NCI-H1694 treated with DMSO at 0.1 percent for 48 hours (cell line): ENCODE measurements around the gene FBXO31.

Source experiments
- DNase-seq: peaks from one replicate; lab custom pipeline; 2025; lab: John Stamatoyannopoulos, UW

FBXO31 gene

DNA sequence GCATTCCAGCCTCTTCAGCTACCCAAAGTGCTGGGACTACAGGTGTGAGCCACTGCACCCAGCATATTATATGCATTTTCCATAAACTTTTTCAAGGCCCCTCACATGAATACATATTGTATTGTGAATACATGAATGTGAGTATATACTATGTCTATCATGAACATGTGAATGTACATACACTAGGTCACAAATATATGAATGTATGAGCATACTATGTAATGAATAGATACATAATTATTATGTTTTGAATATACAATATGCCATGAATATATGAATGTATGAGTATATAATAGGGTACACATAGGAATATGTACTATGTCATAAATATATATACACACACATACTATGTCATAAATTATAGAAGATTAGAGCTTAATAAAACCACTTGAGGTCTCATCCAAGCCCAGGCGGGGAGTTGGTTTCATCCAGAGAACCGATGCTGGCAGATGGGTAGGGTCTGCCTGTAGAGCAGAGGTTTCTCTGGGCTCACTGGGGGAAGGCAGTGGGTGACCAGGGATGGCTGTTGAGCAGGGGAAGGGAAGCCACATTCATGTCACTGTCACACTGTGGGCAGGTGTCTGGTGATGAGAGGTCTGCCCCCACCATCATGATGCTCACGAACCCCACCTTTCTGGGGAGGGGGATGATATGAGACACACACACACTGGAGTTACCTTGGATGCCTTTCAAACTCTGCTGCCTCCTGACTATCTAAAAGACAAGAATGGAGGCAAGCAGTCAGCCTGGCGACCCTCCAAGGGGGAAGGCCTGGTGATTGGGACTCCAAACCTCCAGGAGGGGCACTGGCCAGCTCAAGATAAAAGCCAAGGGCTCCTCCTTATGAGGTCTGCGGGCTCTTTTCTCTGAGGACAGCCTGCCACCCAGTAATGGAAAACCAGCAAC lies 73.7 kb downstream of the FBXO31 start:
- no peak for DNase-seq

DNA sequence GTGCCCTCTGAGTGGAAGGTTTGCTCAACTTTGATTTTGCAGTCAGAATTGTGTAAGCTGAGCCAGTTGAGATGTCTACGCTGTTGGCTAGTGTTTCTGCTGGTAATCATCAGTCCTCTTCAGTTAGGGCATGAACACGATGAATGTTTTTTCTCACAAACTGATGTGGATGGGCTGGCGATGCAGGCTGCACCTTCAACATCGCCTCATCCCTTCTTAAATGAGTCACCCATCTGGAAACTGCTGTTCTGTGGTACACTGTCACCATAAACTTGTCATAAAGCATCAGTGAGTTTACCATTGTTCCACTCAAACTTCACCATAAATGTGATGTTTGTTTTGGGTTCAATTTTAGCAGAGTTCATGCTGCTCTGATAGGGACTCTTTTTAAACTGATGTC lies 74.8 kb downstream of the FBXO31 start:
- DNase-seq = no peak

GRCh38 chr16:87306516-87306915 lies 77.1 kb downstream of the FBXO31 start:
- DNase-seq = no peak

- no peak for DNase-seq
Observed at GRCh38 chr16:87305505-87306391, 77.8 kb downstream of the FBXO31 start.

- DNase-seq = no peak
Observed at GRCh38 chr16:87304951-87305350, 78.6 kb downstream of the FBXO31 start.

- DNase-seq = no peak
Observed at GRCh38 chr16:87303962-87304521, 79.5 kb downstream of the FBXO31 start.

DNA sequence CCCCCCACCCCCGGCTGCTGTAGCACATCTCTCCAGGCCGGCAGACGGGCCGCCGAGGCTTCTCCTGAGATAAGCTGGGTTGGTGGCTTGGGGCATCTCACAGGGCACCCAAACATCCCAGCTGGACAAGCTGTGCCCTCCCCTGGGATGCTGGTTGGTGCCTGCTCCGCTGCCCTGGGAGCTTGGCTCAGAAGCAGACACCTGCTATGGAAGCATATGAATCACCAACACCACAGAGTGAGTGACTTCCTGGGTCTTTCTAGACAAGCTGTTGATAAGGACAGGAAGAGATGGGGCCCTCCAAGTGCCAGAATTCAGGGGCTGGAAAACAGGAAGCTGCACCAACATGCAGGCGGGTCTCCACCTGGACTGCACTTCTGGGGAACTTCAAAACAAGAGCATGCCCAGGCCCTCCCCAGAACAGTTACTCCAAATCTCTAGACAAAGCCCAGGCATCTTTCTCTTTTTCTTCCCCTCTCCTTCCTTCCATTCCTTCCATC lies 80.1 kb downstream of the FBXO31 start:
- no peak for DNase-seq

GRCh38 chr16:87298857-87299465 lies 84.6 kb downstream of the FBXO31 start:
- DNase-seq = no peak

DNA sequence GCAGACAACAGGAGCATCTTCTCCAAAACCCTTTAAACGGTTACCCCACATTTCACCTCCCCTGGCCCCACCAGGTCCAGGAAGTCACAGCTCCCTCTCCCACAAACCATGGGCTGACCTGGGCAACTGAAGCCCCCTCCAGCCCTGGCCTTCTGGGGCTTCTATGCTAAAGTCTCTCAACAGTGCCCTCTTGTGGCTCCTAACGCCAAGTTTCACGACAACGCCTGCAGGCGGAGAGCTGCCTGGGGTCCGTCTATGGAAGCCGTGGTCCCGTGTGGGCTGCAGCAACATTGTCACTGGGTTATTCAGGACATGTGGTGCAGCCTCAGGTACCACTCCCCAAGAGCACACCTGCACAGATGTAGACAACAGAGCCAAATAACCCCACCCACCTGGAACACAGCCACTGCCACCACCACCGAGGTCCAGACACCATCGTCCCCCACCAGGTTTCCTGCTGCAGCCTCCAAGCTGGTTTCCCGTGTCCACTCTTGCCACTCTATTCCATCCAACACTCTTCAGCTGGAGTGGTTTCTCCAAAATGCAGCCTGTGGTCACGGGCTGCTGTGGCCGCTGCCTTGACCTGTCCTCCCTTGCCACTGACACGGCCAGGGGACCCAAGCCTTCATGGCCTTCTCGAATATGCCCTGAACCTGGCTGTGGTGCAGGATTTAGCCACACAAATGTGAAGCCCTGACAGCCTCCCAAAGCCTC lies 85.5 kb downstream of the FBXO31 start:
- DNase-seq = no peak

- DNase-seq = no peak
Observed at GRCh38 chr16:87297407-87297806, 86.2 kb downstream of the FBXO31 start.

DNA sequence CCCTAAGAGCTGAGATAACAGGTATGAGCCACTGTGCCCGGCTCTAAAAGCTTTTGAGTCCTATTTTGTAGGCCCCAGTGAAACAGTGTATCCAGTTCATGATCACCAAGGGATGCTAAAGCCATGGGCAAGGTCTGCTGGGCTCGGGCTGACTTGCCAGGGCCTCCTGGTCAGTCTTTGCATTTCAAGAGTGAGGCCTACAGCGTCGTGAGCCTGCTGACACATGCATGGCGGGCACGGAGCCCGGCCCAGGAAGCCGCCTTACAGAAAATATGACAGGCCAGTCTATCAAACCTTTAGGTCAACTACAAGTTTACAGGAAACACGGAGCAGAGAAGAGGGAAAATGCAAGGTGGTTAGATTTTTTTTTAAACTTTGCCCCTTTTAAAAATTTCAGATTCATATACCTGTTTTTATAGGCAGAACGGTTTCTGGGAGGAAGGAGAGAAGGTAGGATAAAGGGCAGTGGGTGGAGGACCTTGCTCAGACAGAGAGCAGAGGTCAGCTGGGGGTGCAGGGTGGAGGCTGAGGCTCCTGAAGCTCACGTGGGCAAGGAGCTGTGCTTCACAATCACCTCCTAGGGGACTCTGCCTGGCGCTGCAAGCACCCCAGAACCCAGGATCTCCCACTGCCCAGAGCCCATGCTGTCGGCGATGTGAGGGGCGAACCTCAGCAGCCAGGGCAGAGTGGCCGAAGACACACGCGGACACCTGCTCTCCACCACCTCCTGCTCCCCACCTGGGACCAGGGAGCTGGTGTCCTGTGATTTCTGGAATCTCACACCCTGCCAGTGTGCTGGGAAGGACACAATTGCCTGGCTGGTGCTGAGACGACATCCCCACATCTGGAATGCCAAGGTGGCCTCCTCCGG lies 87.7 kb downstream of the FBXO31 start:
- DNase-seq = no peak

- DNase-seq = no peak
Observed at GRCh38 chr16:87295259-87295658, 88.3 kb downstream of the FBXO31 start.

DNA sequence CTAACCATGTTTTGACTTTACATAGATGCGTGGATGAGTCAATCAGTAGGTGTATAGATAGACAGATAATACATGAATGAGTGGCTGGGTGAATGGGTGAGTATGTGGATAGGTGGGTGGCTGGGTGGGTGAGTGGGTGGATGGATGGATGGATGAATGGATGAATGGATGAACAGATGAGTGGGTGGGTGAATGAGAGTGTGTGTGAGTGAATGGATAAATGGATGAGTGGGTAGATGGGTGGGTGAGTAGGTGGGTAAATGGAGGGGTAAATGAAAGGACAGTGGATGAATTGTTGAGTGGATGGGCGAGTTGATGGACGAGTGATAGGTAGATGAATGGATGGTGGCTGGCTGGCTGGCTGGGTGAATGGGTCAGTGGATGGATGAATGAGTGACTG lies 89.6 kb downstream of the FBXO31 start:
- DNase-seq = no peak

GRCh38 chr16:87291944-87292343 lies 91.6 kb downstream of the FBXO31 start:
- no peak for DNase-seq

DNA sequence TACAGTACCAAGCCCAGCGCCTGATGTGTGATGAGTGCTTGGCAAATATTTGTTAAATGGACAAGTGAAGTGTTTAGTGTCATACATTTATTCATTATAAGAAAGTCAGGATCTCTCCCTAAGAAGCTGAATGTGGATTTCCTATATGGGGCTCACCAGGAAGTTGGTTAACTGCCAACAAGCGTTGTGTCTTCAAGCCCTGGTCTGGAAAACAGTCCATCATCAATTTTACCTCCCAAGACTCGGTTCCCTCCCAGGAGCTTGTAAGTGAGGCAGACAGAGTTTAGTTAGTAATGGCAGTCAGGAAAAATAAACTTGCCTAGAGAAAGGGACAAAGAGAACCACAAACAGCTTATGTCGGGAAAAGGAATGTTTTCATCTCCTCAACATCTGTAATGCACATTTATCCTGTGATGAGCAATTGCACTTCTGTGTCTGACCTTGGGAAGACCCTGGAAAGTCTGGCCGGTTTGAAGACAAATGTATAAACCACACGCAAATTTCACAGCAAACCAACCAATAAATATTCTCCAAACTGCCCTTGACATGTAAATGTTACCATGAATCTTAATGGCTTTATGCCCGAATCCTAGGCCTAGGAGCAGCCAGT lies 94.7 kb downstream of the FBXO31 start:
- DNase-seq = no peak

DNA sequence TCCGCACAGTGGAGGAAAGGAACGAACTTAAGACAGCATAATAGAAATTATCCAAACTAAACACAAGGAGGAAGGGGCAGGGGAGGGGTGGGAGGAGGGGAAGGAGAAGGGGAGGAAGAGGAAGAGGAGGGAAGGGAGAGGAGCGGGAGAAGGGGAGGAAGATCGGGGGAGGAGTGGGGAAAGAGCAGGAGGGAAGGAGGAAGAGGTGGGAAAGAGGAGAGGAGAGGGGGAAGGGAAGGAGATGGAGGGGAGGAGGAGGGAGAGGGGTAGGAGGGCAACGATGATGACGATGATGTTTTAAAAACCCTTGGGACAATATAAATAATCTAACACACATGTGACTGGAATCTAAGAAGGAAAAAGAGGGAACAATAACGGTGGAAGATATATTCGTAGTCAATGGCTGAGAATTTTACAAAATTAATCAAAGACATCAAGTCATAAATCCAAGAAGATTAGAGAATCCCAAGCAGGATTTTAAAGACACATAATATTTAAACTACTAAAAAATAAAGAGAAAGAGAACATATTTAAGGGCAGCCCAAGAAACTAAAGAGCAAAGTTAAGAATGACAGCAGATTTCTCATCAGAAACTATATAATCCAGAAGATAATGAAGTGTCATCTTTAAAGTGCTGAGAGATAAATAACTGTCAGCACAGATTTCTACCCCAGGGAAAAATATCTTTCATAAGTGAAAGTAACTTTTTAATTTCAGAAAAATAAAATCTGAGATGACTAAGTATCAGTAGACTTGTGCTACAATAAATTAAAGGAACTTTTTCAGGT lies 96.5 kb downstream of the FBXO31 start:
- DNase-seq = no peak

- DNase-seq = no peak
Observed at GRCh38 chr16:87284183-87284582, 99.4 kb downstream of the FBXO31 start.

- no peak for DNase-seq
Observed at GRCh38 chr16:87279094-87279658, 104.4 kb downstream of the FBXO31 start.
